Heart left ventricle (tissue), 16 donors: ENCODE measurements around the gene SLC44A5. TPM values are rescaled to one million over a fixed set of nuclear protein-coding genes. Genes with fewer than 3 reads are reported as not detected.

Source experiments
- ATAC-seq, 4 donors: fragments of 200-7000 bp; cut with Tn5 transposase; one replicate each; pipeline ENCODE4 v1.9.1; 2020 to 2022; ENCODE audit warnings: moderate library complexity in 4 of 4, mild to moderate bottlenecking in 3 of 4, moderate number of reproducible peaks in 1 of 4
- DNase-seq, 5 donors: peaks; one replicate each; pipeline ENCODE4 v3.0.0-alpha.2; 2020
- H3K27ac ChIP-seq, 12 donors: fragments of 200-600 bp; sonication (generic) in 4 of 12; one replicate each; pipeline versions ENCODE4 v1.5.0 to v1.8.0; 2016 to 2022; ENCODE audit warnings: mild to moderate bottlenecking in 2 of 12
- H3K27me3 ChIP-seq, 9 donors: fragments of 200-600 bp; sonication (generic) in 2 of 9; one replicate each; pipeline versions ENCODE4 v1.5.1 to v1.8.0; 2016 to 2022; ENCODE audit warnings: mild to moderate bottlenecking in 3 of 9
- H3K36me3 ChIP-seq, 9 donors: fragments of 200-600 bp; sonication (generic) in 2 of 9; one replicate each; pipeline versions ENCODE4 v1.5.0 to v1.8.0; 2018 to 2022; ENCODE audit warnings: mild to moderate bottlenecking in 2 of 9
- H3K4me1 ChIP-seq, 12 donors: fragments of 200-600 bp; sonication (generic) in 4 of 12; one replicate each; pipeline versions ENCODE4 v1.5.0 to v1.8.0; 2016 to 2022; ENCODE audit warnings: mild to moderate bottlenecking in 3 of 12
- H3K4me3 ChIP-seq, 12 donors: fragments of 200-600 bp; sonication (generic) in 4 of 12; one replicate each; pipeline versions ENCODE4 v1.5.0 to v1.8.0; 2017 to 2022; ENCODE audit warnings: mild to moderate bottlenecking in 9 of 12, moderate library complexity in 4 of 12
- H3K9me3 ChIP-seq, 12 donors: fragments of 200-600 bp; sonication (generic) in 4 of 12; one replicate each; pipeline versions ENCODE4 v1.5.0 to v1.8.0; 2016 to 2022; ENCODE audit warnings: mild to moderate bottlenecking in 1 of 12
- POLR2A ChIP-seq, 2 donors: fragments of 450-650 bp; IDR thresholded peaks; one replicate each; pipeline ENCODE4 v1.6.1; 2017; ENCODE audit warnings: antibody characterized with exemption in 2 of 2, mild to moderate bottlenecking in 2 of 2, moderate library complexity in 2 of 2
- WGBS, 4 donors: extraction: QIAGEN DNeasy Blood & Tissue Kit in 2 of 4; methylation state at CpG; one replicate each; pipeline versions ENCODE4 v1.1.5 to v1.1.7; 2013 to 2018; 5-methylcytosine and 5-hydroxymethylcytosine counted together
- intact Hi-C, 10 donors: fragments of 100-400 bp; cut with DNase I; formaldehyde crosslinking; loops; one replicate each; pipeline versions ENCODE4 v1.11.1 to v1.14.2; 2022
- polyA plus RNA-seq, 2 donors: library from polyadenylated mRNA; stranded (reverse); fragments of 200-250 nt; gene quantifications; one replicate each; pipeline ENCODE4 v1.2.3, GENCODE V29; 2013
- total RNA-seq, 9 donors: library from RNA; depleted of rRNA in 2 of 9; stranded (reverse); fragments of >200 nt in 2 of 9; fragmentation: NEBNext Ultra II Directional in 3 of 9; extraction: Animal tissue kit (Norgen Biotek cat#: 25700) in 3 of 9; gene quantifications; one replicate each; pipeline versions ENCODE4 v1.1.0 to v1.2.4, GENCODE V29; 2016 to 2023
- TF ChIP-seq, protein P1 (sequence below), 12 donors: fragments of 200-600 bp; sonication (generic) in 4 of 12; IDR thresholded peaks; one replicate each; pipeline versions ENCODE4 v1.5.0 to v1.8.0; 2018 to 2022; ENCODE audit warnings: antibody characterized with exemption in 12 of 12, mild to moderate bottlenecking in 5 of 12
- donor health status: ischemic (EF 13 %, LVEDD 7.1; RV severe dilation, severe dysfunction).
- donor health status: healthy with polysubstance abuse.
- donor health status: DM: no; HTN: yes; CAD: no.
- donor health status: DM: no; HTN: no; CAD: no.
- donor health status: ischemic (EF 25% LVEDD 6.9; RV normal size, moderate dysfunction).
- donor health status: ischemic (EF 25% LVEDD 5.7; RV mildly dilated, moderate dysfunction).
- donor health status: healthy.
- donor health status: DM: yes; HTN: yes; CAD: no.
- donor health status: ischemic (EF 35%, LVEDD 5.7; RV mildly dilated, moderate dysfunction).
- donor health status: nonischemic (EF 11% LVEDD 7.7; RV severe dilation, severe dysfunction).
- donor health status: DM: yes; HTN: yes; CAD: no.
- donor health status: PGD.
- donor health status: ischemic (EF 29% LVEDD 5.4; RV normal size, mild dysfunction).
- donor health status: nonischemic (EF 23%, LVEDD 6.1; RV moderate dilation, normal function).

SLC44A5 gene
- total and polyA plus RNA-seq, 11 donors: 0.07 to 7.5 (median 1.8) TPM; not detected in 1

DNA sequence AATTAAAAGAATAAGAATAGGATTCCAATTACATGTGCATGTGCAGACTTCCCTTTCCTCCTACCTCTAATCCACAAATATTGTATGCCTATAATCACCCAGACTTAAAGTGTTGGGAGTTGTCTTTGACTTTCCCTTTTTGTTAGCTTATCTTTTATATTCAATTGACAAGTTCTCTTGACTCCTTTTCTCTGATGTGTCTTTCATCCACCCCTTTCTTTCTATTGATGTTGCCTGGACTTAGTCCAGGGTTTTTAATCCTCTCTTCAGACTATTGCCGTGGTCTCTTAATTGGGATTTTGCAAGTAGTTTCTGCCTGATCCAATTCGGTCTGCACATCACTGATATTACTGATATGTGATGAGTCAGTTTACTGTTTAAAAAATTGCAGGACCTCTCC is 305.9 kb downstream of the SLC44A5 start:
- intact Hi-C loops: no loop called here
- DNase-seq (no peak), ATAC-seq (no peak)
- Histone ChIP-seq H3K36me3 (no peaks in the 10 kb centered on the region), H3K9me3 (no peaks in the 10 kb centered on the region), H3K4me3 (no peak overlapping the region), H3K27me3 (no peaks in the 10 kb centered on the region), H3K4me1 (no peaks in the 10 kb centered on the region), H3K27ac (no peak overlapping the region)
- WGBS, 4 donors: 70 to 89% (median 80%) methylated on average over 2 of the region's 2 CpGs
- no peak for TF ChIP-seq POLR2A (IDR thresholded peaks at IDR 0.05)
- TF ChIP-seq, protein P1, sequence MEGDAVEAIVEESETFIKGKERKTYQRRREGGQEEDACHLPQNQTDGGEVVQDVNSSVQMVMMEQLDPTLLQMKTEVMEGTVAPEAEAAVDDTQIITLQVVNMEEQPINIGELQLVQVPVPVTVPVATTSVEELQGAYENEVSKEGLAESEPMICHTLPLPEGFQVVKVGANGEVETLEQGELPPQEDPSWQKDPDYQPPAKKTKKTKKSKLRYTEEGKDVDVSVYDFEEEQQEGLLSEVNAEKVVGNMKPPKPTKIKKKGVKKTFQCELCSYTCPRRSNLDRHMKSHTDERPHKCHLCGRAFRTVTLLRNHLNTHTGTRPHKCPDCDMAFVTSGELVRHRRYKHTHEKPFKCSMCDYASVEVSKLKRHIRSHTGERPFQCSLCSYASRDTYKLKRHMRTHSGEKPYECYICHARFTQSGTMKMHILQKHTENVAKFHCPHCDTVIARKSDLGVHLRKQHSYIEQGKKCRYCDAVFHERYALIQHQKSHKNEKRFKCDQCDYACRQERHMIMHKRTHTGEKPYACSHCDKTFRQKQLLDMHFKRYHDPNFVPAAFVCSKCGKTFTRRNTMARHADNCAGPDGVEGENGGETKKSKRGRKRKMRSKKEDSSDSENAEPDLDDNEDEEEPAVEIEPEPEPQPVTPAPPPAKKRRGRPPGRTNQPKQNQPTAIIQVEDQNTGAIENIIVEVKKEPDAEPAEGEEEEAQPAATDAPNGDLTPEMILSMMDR (IDR thresholded peaks at IDR 0.05): no peak

DNA sequence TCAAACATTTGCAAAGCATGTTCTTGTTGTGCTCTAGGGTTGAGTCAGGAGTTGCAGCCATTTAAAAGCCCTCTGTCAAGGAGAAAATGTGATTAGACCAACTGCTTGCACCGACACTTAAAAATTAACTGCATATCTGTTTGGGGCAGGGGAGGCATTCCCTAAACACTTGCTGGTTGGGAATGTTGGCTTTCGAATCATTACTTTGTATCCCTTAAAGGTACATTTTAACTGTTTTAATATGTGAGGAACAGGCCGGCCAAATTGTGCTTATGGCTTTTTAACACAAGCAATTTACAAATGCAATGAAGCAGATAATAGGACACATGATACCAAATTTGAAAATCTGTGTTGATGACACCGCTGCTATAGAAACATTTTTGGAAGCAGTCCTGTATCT is 317.6 kb downstream of the SLC44A5 start:
- H3K4me1 ChIP-seq: no peaks in the 10 kb centered on the region
- H3K27me3 ChIP-seq: peaks cover 0 to 3% (median 0%) of the 10 kb centered on the region in 9 donors
- H3K9me3 ChIP-seq: no peaks in the 10 kb centered on the region
- intact Hi-C loops: loop anchor here in 1 of 10 donors (10.0 kb wide), 1 partner anchor 58 kb away; no protein-coding TSS in a partner anchor
- no peak overlapping the region for H3K27ac ChIP-seq
- no peaks in the 10 kb centered on the region for H3K36me3 ChIP-seq
- DNase-seq: no peak
- no peak for TF ChIP-seq POLR2A (IDR thresholded peaks at IDR 0.05)
- TF ChIP-seq, protein P1 (IDR thresholded peaks at IDR 0.05): no peak
- ATAC-seq: no peak
- H3K4me3 ChIP-seq: no peak overlapping the region
- 53 to 70% (median 62%) methylated on average over 4 of the region's 4 CpGs for WGBS, 4 donors

DNA sequence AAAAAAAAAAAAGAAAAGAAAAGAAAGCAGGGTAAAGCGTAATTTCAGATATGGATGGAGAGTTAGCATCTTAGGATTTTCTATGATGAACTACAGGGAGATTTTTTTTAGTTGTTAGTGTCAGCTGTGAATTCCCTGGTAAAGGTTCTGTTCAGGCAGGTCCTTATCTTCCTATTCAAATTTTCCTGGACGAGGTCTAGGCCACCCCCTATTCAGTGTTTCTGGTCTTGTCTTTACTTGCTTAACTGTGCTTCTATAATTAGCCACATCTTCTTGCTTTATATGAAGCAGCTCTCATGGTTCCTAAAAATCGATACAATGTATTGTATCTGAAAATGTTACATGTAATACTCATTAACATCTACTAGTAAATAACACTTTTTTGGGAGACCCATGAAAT is 318.9 kb downstream of the SLC44A5 start:
- DNase-seq: no peak
- peaks cover 0 to 3% (median 0%) of the 10 kb centered on the region in 9 donors for H3K27me3 ChIP-seq

DNA sequence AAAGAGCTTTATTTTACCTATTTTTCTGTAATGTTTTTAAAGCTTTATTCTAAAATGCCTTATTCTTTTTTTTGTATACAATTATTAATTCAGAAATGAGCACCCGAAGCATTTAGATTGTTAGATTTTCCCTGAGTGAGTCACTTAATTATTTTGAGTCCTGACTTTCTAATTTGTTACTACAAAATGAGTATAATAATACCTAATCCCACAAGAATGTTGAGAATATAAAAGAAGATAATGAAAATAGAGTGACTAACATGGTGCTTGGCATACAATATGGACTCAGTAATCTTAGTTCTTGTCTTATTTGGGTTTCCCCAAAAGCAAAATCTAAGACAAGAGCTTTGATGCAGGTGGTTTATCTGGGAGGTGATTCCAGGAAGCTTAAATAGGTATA is 334.5 kb downstream of the SLC44A5 start:
- H3K4me3 ChIP-seq: no peak overlapping the region
- TF ChIP-seq, protein P1 (IDR thresholded peaks at IDR 0.05): no peak
- TF ChIP-seq POLR2A (IDR thresholded peaks at IDR 0.05): no peak
- no peaks in the 10 kb centered on the region for H3K36me3 ChIP-seq
- no peak overlapping the region for H3K27ac ChIP-seq
- intact Hi-C loops: no loop called here
- ATAC-seq (no peak), DNase-seq (no peak)
- 74 to 88% (median 75%) methylated on average over 1 of the region's 1 CpG for WGBS, 4 donors
- H3K27me3 ChIP-seq: no peaks in the 10 kb centered on the region
- H3K4me1 ChIP-seq: no peaks in the 10 kb centered on the region
- peaks cover 0 to 8% (median 0%) of the 10 kb centered on the region in 12 donors for H3K9me3 ChIP-seq

More for the DNA sequence above, 318.9 kb downstream of the SLC44A5 start:
- Histone ChIP-seq H3K9me3 (peaks cover 0 to under 1% (median 0%) of the 10 kb centered on the region in 12 donors), H3K4me3 (no peak overlapping the region), H3K27ac (no peak overlapping the region), H3K36me3 (no peaks in the 10 kb centered on the region), H3K4me1 (no peaks in the 10 kb centered on the region)
- intact Hi-C loops: loop anchor here in 1 of 10 donors (10.0 kb wide), 1 partner anchor 57 kb away; no protein-coding TSS in a partner anchor
- peak in 1 of 4 donors; percentile 78 for ATAC-seq
- TF ChIP-seq POLR2A (IDR thresholded peaks at IDR 0.05): no peak
- TF ChIP-seq, protein P1 (IDR thresholded peaks at IDR 0.05): no peak
- WGBS, 4 donors: 41 to 58% (median 46%) methylated on average over 3 of the region's 3 CpGs
